Panc1 (cell line): ENCODE results near the gene DDX24. TPM values are rescaled to one million over a fixed set of nuclear protein-coding genes. Genes with fewer than 3 reads are reported as not detected.

Experiments
- ATAC-seq: fragments of 200-7000 bp; cut with Tn5 transposase; 2 replicates; pipeline ENCODE4 v1.9.1; 2020; ENCODE audit warnings: mild to moderate bottlenecking, moderate library complexity
- BruUV-seq: library from RNA; stranded (reverse); fragments of 400-500 nt; replicated peaks from 2 replicates; lab custom pipeline; 2021; lab: Mats Ljungman, UMichigan
- CTCF ChIA-PET: fragments of 300-600 bp; sonication (Branson Sonifier 250); formaldehyde crosslinking; loops from one replicate; lab custom pipeline; 2022; ENCODE audit warnings: antibody characterized with exemption; lab: Charles Lee
- POLR2A ChIA-PET: fragments of 300-600 bp; sonication (Branson Sonifier 250); formaldehyde crosslinking; loops from one replicate; lab custom pipeline; 2022; ENCODE audit warnings: antibody characterized with exemption; lab: Charles Lee
- DNase-seq: peaks from one replicate; pipeline ENCODE4 v3.0.0-alpha.2; 2010; ENCODE audit warnings: low read depth, low spot score
- H3K27ac ChIP-seq: 2 replicates; pipeline ENCODE4 v1.5.1; 2011; ENCODE audit warnings: mild to moderate bottlenecking, low read length, inconsistent platforms
- H3K27me3 ChIP-seq: fragments of 200-500 bp; sonication (Bioruptor generic); 2 replicates; pipeline ENCODE4 v1.6.0; 2014; ENCODE audit warnings: low read length, inconsistent platforms; ENCODE audit not compliant: control insufficient read depth, insufficient read depth
- H3K36me3 ChIP-seq: fragments of 200-500 bp; sonication (Bioruptor generic); 2 replicates; pipeline ENCODE4 v1.5.1; 2014; ENCODE audit warnings: inconsistent platforms, mild to moderate bottlenecking, low read length, moderate library complexity; ENCODE audit not compliant: control insufficient read depth, insufficient read depth
- H3K4me1 ChIP-seq: 2 replicates; pipeline ENCODE4 v1.5.1; 2011; ENCODE audit warnings: inconsistent platforms, mild to moderate bottlenecking, low read length, moderate library complexity; ENCODE audit not compliant: control insufficient read depth, insufficient read depth
- H3K4me3 ChIP-seq, 2 experiments: 2 replicates each; pipeline ENCODE4 v1.5.1; 2011 to 2012; ENCODE audit warnings: low read depth in 2 of 2, low read length in 2 of 2, mild to moderate bottlenecking in 2 of 2, inconsistent platforms in 1 of 2, moderate library complexity in 1 of 2
- H3K9me3 ChIP-seq: fragments of 200-500 bp; sonication (Bioruptor generic); 2 replicates; pipeline ENCODE4 v1.5.1; 2014; ENCODE audit warnings: low read depth, mild to moderate bottlenecking, inconsistent platforms, low read length, moderate library complexity; ENCODE audit not compliant: control insufficient read depth, insufficient read depth
- CTCF ChIP-seq: fragments of 450-650 bp; IDR thresholded peaks from 2 replicates; pipeline ENCODE4 v1.5.1; 2017; ENCODE audit warnings: mild to moderate bottlenecking
- POLR2AphosphoS5 ChIP-seq: IDR thresholded peaks from 2 replicates; pipeline ENCODE4 v1.6.1; 2012; ENCODE audit warnings: mild to moderate bottlenecking, low read depth, low read length, moderate library complexity
- REST ChIP-seq, 2 experiments: IDR thresholded peaks; 2 replicates each; pipeline ENCODE4 v1.6.1; 2011 to 2012; ENCODE audit warnings: low read depth in 2 of 2, control low read depth in 1 of 2, low read length in 1 of 2, mild to moderate bottlenecking in 1 of 2, moderate library complexity in 1 of 2; ENCODE audit not compliant: insufficient read depth in 1 of 2
- SIN3A ChIP-seq: IDR thresholded peaks from 2 replicates; pipeline ENCODE4 v1.6.1; 2012; ENCODE audit warnings: low read depth, mild to moderate bottlenecking, low read length, moderate library complexity, borderline replicate concordance; ENCODE audit not compliant: insufficient read depth
- TCF7L2 ChIP-seq: IDR thresholded peaks from 2 replicates; pipeline ENCODE4 v1.6.1; 2011; ENCODE audit warnings: mild to moderate bottlenecking, low read depth, low read length, inconsistent platforms
- in situ Hi-C: cut with HindIII; loops from 2 replicates; pipeline ENCODE4 v1.10.0; 2016; ENCODE audit warnings: low sequenced_read_pairs, low pct_unique_long_range_greater_than_20kb
- intact Hi-C: fragments of 100-400 bp; cut with micrococcal nuclease; formaldehyde crosslinking; loops from one replicate; pipeline ENCODE4 v1.10.0; 2022; ENCODE audit not compliant: unreplicated experiment
- total RNA-seq: library from RNA; stranded (reverse); gene quantifications from one replicate; pipeline ENCODE4 v1.2.1, GENCODE V29; 2021; ENCODE audit not compliant: unreplicated experiment

DDX24 gene
- total RNA-seq, 1 experiment from 2014 or later, result 103 TPM

GRCh38 chr14:94104731-94105130 is 23.7 kb upstream of the DDX24 start:
- CTCF ChIA-PET, result no interaction called here
- H3K4me1 ChIP-seq, result no peaks in the 10 kb centered on the region
- DNase-seq, result no peak
- BruUV-seq, result no TSS peak
- H3K9me3 ChIP-seq, result no peaks in the 10 kb centered on the region
- intact Hi-C loops, result no loop called here
- H3K4me3 ChIP-seq, result no peak overlapping the region
- TF ChIP-seq POLR2AphosphoS5 (no peak), TCF7L2 (no peak), SIN3A (no peak), CTCF (no peak), REST (IDR thresholded peaks at IDR 0.05; ENCODE audit: insufficient read depth in 1 of 2, low read depth in 2 of 2, low read length in 1 of 2) (no peak)
- in situ Hi-C loops, result no loop called here
- ATAC-seq, result no peak
- H3K27ac ChIP-seq, result no peak overlapping the region
- no peaks in the 10 kb centered on the region for H3K36me3 ChIP-seq
- H3K27me3 ChIP-seq, result no peaks in the 10 kb centered on the region
- POLR2A ChIA-PET, result no interaction called here

- H3K36me3 ChIP-seq, result no peaks in the 10 kb centered on the region
- ATAC-seq, result no peak
- intact Hi-C loops, result no loop called here
- H3K4me1 ChIP-seq, result no peaks in the 10 kb centered on the region
- H3K27ac ChIP-seq, result no peak overlapping the region
- no peaks in the 10 kb centered on the region for H3K27me3 ChIP-seq
- no TSS peak for BruUV-seq
- no peak for DNase-seq
- TF ChIP-seq POLR2AphosphoS5, result no peak
- in situ Hi-C loops, result no loop called here
- CTCF ChIA-PET, result interaction anchor here (0.6 kb wide), 1 partner anchor 26 kb away, joined by 3 read pairs; no protein-coding TSS in a partner anchor
- POLR2A ChIA-PET, result no interaction called here
- H3K9me3 ChIP-seq, result no peaks in the 10 kb centered on the region
- no peak overlapping the region for H3K4me3 ChIP-seq
Observed at GRCh38 chr14:94103554-94104150, 22.6 kb upstream of the DDX24 start.

GRCh38 chr14:94102768-94103482 is 21.9 kb upstream of the DDX24 start:
- Histone ChIP-seq H3K4me1 (no peaks in the 10 kb centered on the region), H3K4me3 (no peak overlapping the region), H3K27ac (no peak overlapping the region), H3K36me3 (no peaks in the 10 kb centered on the region), H3K27me3 (no peaks in the 10 kb centered on the region), H3K9me3 (no peaks in the 10 kb centered on the region)
- CTCF ChIA-PET, result no interaction called here
- DNase-seq (no peak), ATAC-seq (no peak)
- no peak for TF ChIP-seq REST (IDR thresholded peaks at IDR 0.05; ENCODE audit: insufficient read depth in 1 of 2, low read depth in 2 of 2, low read length in 1 of 2)
- BruUV-seq, result no TSS peak
- POLR2A ChIA-PET, result no interaction called here
- intact Hi-C loops, result no loop called here
- in situ Hi-C loops, result no loop called here
